H9 (cell line): ENCODE data around the gene MAP3K5. TPM values are rescaled to one million over a fixed set of nuclear protein-coding genes. Genes with fewer than 3 reads are reported as not detected.
A peak's percentile ranks its signal among the peaks of the same experiment; 100 is the strongest.

Source experiments
- DNase-seq: peaks from one replicate; pipeline ENCODE4 v3.0.0-alpha.2; 2017
- H2AFZ ChIP-seq: one replicate; pipeline ENCODE4 v1.6.1; 2013; ENCODE audit warnings: mild to moderate bottlenecking, low read length, control low read depth, moderate library complexity
- H2AK5ac ChIP-seq: 2 replicates; pipeline ENCODE4 v1.6.1; 2013; ENCODE audit warnings: low read length, control low read depth, mixed read lengths; ENCODE audit not compliant: insufficient read length
- H2BK120ac ChIP-seq: one replicate; pipeline ENCODE4 v1.6.1; 2013; ENCODE audit warnings: low read depth, mild to moderate bottlenecking, low read length, control low read depth, inconsistent platforms; ENCODE audit not compliant: poor library complexity, severe bottlenecking
- H2BK12ac ChIP-seq: 2 replicates; pipeline ENCODE4 v1.6.1; 2013; ENCODE audit warnings: low read length, control low read depth, mixed read lengths, low read depth; ENCODE audit not compliant: insufficient read length
- H2BK15ac ChIP-seq: 2 replicates; pipeline ENCODE4 v1.6.1; 2013; ENCODE audit warnings: low read depth, low read length, control low read depth
- H2BK20ac ChIP-seq: one replicate; pipeline ENCODE4 v1.6.1; 2013; ENCODE audit warnings: low read depth, mild to moderate bottlenecking, low read length, control low read depth, inconsistent platforms; ENCODE audit not compliant: poor library complexity, severe bottlenecking
- H2BK5ac ChIP-seq: 2 replicates; pipeline ENCODE4 v1.6.1; 2013; ENCODE audit warnings: low read length, control low read depth, mixed read lengths; ENCODE audit not compliant: insufficient read length
- H3K14ac ChIP-seq: 2 replicates; pipeline ENCODE4 v1.6.1; 2013; ENCODE audit warnings: low read length, control low read depth; ENCODE audit not compliant: insufficient read depth
- H3K18ac ChIP-seq: 2 replicates; pipeline ENCODE4 v1.6.1; 2013; ENCODE audit warnings: low read depth, mild to moderate bottlenecking, mixed read lengths, low read length, control low read depth; ENCODE audit not compliant: insufficient read length
- H3K23ac ChIP-seq: 2 replicates; pipeline ENCODE4 v1.6.1; 2013; ENCODE audit warnings: low read length, control low read depth, mixed read lengths, low read depth; ENCODE audit not compliant: insufficient read length
- H3K23me2 ChIP-seq: 2 replicates; pipeline ENCODE4 v1.6.1; 2013; ENCODE audit warnings: low read depth, mild to moderate bottlenecking, mixed read lengths, low read length, control low read depth; ENCODE audit not compliant: insufficient read length, poor library complexity, severe bottlenecking
- H3K27ac ChIP-seq: 2 replicates; pipeline ENCODE4 v1.5.1; 2013; ENCODE audit warnings: low read length, control low read depth, mixed read lengths, low read depth; ENCODE audit not compliant: insufficient read length
- H3K27me3 ChIP-seq: 2 replicates; pipeline ENCODE4 v1.6.1; 2013; ENCODE audit warnings: low read length, control low read depth, inconsistent platforms; ENCODE audit not compliant: insufficient read depth
- H3K4ac ChIP-seq: 2 replicates; pipeline ENCODE4 v1.6.1; 2013; ENCODE audit warnings: low read depth, mild to moderate bottlenecking, control low read depth, inconsistent platforms, low read length, moderate library complexity
- H3K4me1 ChIP-seq: 2 replicates; pipeline ENCODE4 v1.6.1; 2013; ENCODE audit warnings: low read length, control low read depth, inconsistent platforms; ENCODE audit not compliant: insufficient read depth
- H3K4me2 ChIP-seq: 2 replicates; pipeline ENCODE4 v1.6.1; 2013; ENCODE audit warnings: low read length, control low read depth, mixed read lengths; ENCODE audit not compliant: insufficient read length, insufficient read depth
- H3K56ac ChIP-seq: 2 replicates; pipeline ENCODE4 v1.6.1; 2013; ENCODE audit warnings: low read depth, mild to moderate bottlenecking, mixed read lengths, low read length, control low read depth; ENCODE audit not compliant: insufficient read length
- H3K79me1 ChIP-seq: 2 replicates; pipeline ENCODE4 v1.6.1; 2013; ENCODE audit warnings: low read depth, mild to moderate bottlenecking, moderate library complexity, low read length, control low read depth, inconsistent platforms; ENCODE audit not compliant: insufficient read depth, poor library complexity, severe bottlenecking
- H3K79me2 ChIP-seq: 2 replicates; pipeline ENCODE4 v1.6.1; 2013; ENCODE audit warnings: low read length, control low read depth, inconsistent platforms; ENCODE audit not compliant: insufficient read depth
- H3K9ac ChIP-seq: 2 replicates; pipeline ENCODE4 v1.6.1; 2013; ENCODE audit warnings: low read length, control low read depth, mixed read lengths; ENCODE audit not compliant: insufficient read length; ENCODE audit errors: extremely low read depth
- H3K9me3 ChIP-seq: one replicate; pipeline ENCODE4 v1.6.1; 2013; ENCODE audit warnings: low read depth, low read length, inconsistent platforms; ENCODE audit not compliant: control insufficient read depth
- H3T11ph ChIP-seq: one replicate; pipeline ENCODE4 v1.6.1; 2013; ENCODE audit warnings: mild to moderate bottlenecking, low read length, control low read depth, inconsistent platforms
- H4K20me1 ChIP-seq: one replicate; pipeline ENCODE4 v1.6.1; 2013; ENCODE audit not compliant: control insufficient read depth, insufficient read length, insufficient read depth
- H4K5ac ChIP-seq: 2 replicates; pipeline ENCODE4 v1.6.1; 2013; ENCODE audit warnings: low read depth, mild to moderate bottlenecking, mixed read lengths, low read length, control low read depth; ENCODE audit not compliant: insufficient read length
- H4K8ac ChIP-seq: replicated peaks from 2 replicates; pipeline ENCODE4 v1.6.1; 2013; ENCODE audit warnings: low read length, control low read depth, mixed read lengths, low read depth; ENCODE audit not compliant: insufficient read length
- H4K91ac ChIP-seq: 2 replicates; pipeline ENCODE4 v1.6.1; 2013; ENCODE audit warnings: low read depth, mild to moderate bottlenecking, moderate library complexity, mixed read lengths, low read length, control low read depth; ENCODE audit not compliant: insufficient read length
- H3K27ac Mint-ChIP-seq, 3 experiments: 2 replicates in 2 of 3; 3 replicates in 1 of 3; pipeline ENCODE4 v1.8.0; 2020 to 2021; ENCODE audit warnings: mixed read lengths in 3 of 3, mild to moderate bottlenecking in 1 of 3, moderate library complexity in 1 of 3
- H3K27me3 Mint-ChIP-seq: 2 replicates; pipeline ENCODE4 v1.8.0; 2021; ENCODE audit warnings: low read depth, mild to moderate bottlenecking, moderate library complexity, mixed read lengths
- H3K36me3 Mint-ChIP-seq, 3 experiments: 2 replicates in 2 of 3; 3 replicates in 1 of 3; pipeline ENCODE4 v1.8.0; 2020 to 2021; ENCODE audit warnings: low read depth in 3 of 3, mixed read lengths in 3 of 3; ENCODE audit not compliant: insufficient read depth in 1 of 3
- H3K4me1 Mint-ChIP-seq, 2 experiments: 2 replicates each; pipeline ENCODE4 v1.8.0; 2020; ENCODE audit warnings: mixed read lengths in 2 of 2
- H3K4me3 Mint-ChIP-seq, 2 experiments: 2 replicates in 1 of 2; 3 replicates in 1 of 2; pipeline ENCODE4 v1.8.0; 2020 to 2021; ENCODE audit warnings: mild to moderate bottlenecking in 2 of 2, mixed read lengths in 2 of 2, moderate library complexity in 1 of 2
- H3K9me3 Mint-ChIP-seq, 2 experiments: 2 replicates in 1 of 2; 3 replicates in 1 of 2; pipeline ENCODE4 v1.8.0; 2020; ENCODE audit warnings: mild to moderate bottlenecking in 2 of 2, mixed read lengths in 2 of 2, moderate library complexity in 1 of 2
- CTCF ChIP-seq: fragments of 200-600 bp; sonication (generic); conservative IDR thresholded peaks from 3 replicates; pipeline ENCODE4 v1.8.0; 2021; ENCODE audit warnings: antibody characterized with exemption, mild to moderate bottlenecking
- whole genome bisulfite sequencing: extraction: QIAGEN DNeasy Blood & Tissue Kit; methylation state at CpG from one replicate; pipeline ENCODE4 v1.1.7; 2013; ENCODE audit warnings: missing lambda C conversion rate, low lambda C conversion rate, mixed read lengths; ENCODE audit not compliant: insufficient read length; ENCODE audit errors: extremely low coverage; 5-methylcytosine and 5-hydroxymethylcytosine counted together
- total RNA-seq: library from RNA; stranded (reverse); gene quantifications from 2 replicates; pipeline ENCODE4 v1.2.1, GENCODE V29; 2021

MAP3K5 gene
- total RNA-seq, 1 experiment from 2014 or later, result 1.6 TPM

GRCh38 chr6:136548582-136549299 lies 243.5 kb downstream of the MAP3K5 start:
- H3K27me3 ChIP-seq, result no peaks in the 10 kb centered on the region; the same call in 1 of the 2 replicates

More at GRCh38 chr6:136548582-136549299, 243.5 kb downstream of the MAP3K5 start:
- H3K4ac ChIP-seq, result no peak overlapping the region
- peaks cover 31% of the 10 kb centered on the region for H3K27me3 Mint-ChIP-seq
- H3K18ac ChIP-seq, result no peak overlapping the region
- H3K4me1 Mint-ChIP-seq, result peaks cover 47 to 51% of the 10 kb centered on the region in 2 experiments
- H2BK12ac ChIP-seq, result no peak overlapping the region
- H2AK5ac ChIP-seq, result no peak overlapping the region
- H3K27ac ChIP-seq, result no peak overlapping the region
- H2AFZ ChIP-seq, result no peak overlapping the region
- no peak for TF ChIP-seq CTCF
- H3K14ac ChIP-seq, result no peak overlapping the region
- DNase-seq, result no peak
- H3K4me3 Mint-ChIP-seq, result peak overlapping the region; percentile 85 to 95
- H4K20me1 ChIP-seq, result peaks cover 2% of the 10 kb centered on the region
- H3K23me2 ChIP-seq, result peaks cover 14% of the 10 kb centered on the region
- H3K4me2 ChIP-seq, result peak overlapping the region; percentile 92
- H3K79me2 ChIP-seq, result peaks cover 12% of the 10 kb centered on the region; the same call in 1 of the 2 replicates
- H2BK5ac ChIP-seq, result no peak overlapping the region
- H2BK120ac ChIP-seq, result no peak overlapping the region
- peak overlapping the region in 1 of 3 experiments; percentile 4; a peak in 1 of 7 replicates for H3K27ac Mint-ChIP-seq
- H2BK20ac ChIP-seq, result no peak overlapping the region
- no peak overlapping the region for H2BK15ac ChIP-seq
- no peaks in the 10 kb centered on the region for H3K9me3 ChIP-seq
- no peak overlapping the region for H4K5ac ChIP-seq
- no peak overlapping the region for H3K56ac ChIP-seq
- WGBS, result no CpG with 5 or more reads among the region's 14 CpGs
- H3K36me3 Mint-ChIP-seq, result peaks cover 0 to 2% (median 0%) of the 10 kb centered on the region in 3 experiments; a peak in 1 of 7 replicates
- H3K4me1 ChIP-seq, result peaks cover 8% of the 10 kb centered on the region; the same call in 1 of the 2 replicates
- H4K8ac ChIP-seq, result no peak overlapping the region
- peaks cover 3% of the 10 kb centered on the region for H3K79me1 ChIP-seq
- H3T11ph ChIP-seq, result no peak overlapping the region
- H3K9ac ChIP-seq, result peak overlapping the region; percentile 62
- H3K9me3 Mint-ChIP-seq, result no peaks in the 10 kb centered on the region
- no peak overlapping the region for H4K91ac ChIP-seq
- H3K23ac ChIP-seq, result no peak overlapping the region
